Fibroblast of the conjunctiva (primary cell): Measurements from ENCODE around the gene SMARCA2.
A peak's percentile ranks its signal among the peaks of the same experiment; 100 is the strongest.

ENCODE experiments used
- DNase-seq: peaks from one replicate; pipeline ENCODE4 v3.0.0-alpha.2; 2010; ENCODE audit warnings: low read depth

Gene SMARCA2

DNA sequence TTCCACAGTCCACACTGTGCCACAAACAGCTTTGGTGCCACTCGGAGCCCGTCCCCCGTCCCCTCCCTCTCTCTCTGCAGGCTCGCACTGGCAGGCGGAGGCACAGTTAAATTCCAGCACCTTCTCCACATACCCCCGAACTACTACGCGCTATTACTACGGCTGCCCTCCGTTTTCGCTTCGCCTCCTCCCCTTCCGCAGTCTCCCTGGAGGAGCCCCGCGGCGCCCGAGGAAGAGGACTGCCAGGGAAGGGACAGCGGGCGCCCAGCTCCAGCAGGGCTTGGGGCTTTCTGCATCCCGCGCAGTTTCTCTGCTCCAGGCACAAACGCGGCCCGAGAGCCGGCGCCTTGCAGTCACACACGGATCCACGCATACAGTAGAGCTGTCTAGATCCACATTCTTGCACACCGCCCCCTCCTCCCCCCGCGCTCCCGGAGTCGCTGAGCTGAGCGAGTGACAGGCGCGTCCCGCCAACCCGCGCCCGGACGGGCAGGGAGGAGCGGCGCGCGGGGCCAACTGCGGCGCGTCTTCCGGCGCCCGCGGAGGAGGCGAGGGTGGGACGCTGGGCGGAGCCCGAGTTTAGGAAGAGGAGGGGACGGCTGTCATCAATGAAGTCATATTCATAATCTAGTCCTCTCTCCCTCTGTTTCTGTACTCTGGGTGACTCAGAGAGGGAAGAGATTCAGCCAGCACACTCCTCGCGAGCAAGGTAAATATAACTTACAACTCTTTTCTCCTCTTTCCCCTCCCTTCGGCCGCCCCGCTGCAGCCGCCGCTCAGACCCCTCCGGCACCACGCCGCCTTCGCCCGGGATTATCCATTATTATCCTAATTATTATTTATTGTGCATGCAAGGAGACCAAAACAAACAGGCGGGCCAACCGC, at the start of gene SMARCA2:
SMARCA2 (plus strand) TSS at position 652 of the 885 bp plus-strand sequence. CDS start 13,676 bp downstream, outside the sequence.
- peak; percentile 93 for DNase-seq

DNA sequence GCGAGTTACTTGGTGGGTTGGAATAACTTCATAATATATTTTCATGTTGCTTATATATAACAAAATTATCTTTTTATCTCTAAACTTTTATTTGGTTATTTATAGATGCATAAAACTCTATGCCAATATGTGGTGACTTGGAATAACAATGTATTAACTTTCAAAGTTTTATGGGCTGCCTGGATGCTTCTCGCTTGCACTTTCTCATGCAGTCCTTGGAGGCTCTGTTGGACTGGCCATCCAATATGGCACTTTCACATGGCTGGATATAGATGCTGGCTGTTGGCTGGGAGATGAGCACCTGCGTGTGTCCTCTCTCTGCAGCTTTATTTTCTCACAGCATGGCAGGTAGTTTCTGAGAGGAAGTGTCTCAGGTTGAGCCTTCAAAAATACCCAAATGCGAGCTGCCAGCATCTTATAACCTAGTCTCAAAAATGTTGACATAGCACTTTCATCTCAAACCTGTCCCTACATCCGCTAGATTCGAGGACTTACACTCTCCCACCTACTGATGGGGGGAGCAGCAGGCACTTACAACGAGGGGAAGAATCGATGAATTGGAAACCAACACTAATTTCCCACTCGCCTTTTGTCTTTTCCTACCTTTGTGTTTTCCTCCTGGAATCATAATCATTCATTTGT, 48.3 kb upstream of the SMARCA2 start:
- no peak for DNase-seq

DNA sequence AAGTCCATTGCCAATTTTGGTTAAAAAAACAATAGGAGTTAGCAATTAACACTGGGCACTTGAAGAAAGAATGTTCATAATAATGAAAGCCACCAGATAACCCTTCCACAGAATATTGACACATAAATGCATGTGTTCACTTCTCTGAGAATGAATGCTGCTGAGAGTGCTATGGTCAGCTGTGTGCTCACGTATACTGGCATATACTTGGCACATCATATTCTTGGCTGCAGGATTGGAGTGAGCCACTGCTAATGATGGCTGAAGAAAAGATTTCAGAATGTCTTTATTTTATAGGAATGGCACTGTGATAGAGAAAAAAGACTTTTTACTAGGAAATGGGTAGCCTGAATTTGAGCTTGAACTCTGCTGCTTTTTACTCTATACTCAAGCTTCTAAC, 46.0 kb upstream of the SMARCA2 start:
- DNase-seq, result no peak

DNA sequence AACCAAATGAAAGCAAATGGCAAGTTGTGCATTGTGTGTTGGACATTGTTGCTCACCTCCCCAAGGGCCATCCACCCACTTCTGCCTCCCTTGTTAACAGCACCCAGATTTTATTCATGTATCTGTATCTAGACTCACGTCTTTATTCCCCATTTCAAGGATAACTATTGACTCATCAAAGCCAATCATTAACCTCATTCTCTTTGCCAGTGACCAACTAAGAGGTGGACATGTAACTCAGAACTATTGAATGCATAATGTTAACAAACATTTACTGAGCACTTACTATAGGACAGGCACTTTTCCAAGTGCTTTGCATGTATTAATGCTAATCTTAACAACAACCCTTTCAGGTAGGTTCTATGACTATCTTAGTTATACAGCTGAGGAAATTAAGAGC, 45.2 kb upstream of the SMARCA2 start:
- DNase-seq, result no peak

DNA sequence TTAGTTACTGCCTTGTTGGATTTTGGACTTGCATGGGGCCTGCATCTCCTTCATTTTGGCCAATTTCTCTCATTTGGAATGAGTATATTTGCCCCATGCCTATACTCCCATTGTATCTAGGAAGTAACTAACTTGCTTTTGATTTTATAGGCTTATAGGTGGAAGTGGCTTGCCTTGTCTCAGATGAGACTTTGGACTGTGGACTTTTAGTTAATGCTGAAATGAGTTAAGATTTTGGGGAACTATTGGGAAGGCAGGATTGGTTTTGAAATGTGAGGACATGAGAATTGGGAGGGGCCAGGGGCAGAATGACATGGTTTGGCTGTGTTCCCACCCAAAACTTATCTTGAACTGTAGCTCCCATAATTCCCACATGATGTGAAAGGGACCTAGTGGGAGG, 42.5 kb upstream of the SMARCA2 start:
- DNase-seq, result no peak

DNA sequence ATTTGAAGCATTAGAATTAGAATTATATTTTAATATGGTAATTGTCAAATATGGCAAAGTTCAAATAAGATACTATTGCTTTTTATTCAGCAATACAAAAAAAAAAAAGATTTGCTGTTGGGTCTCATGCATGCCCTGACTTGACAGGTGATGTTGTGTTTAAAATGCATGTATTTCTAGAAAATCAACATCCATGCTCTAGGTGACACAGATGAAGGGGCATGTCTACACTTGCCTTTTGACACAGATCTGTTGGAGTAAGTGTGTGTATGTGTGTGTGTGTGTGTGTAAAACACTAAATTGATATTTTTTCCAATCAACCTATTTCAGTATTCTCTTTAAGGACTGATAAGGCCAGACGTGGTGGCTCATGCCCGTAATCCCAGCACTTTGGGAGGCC, 38.1 kb upstream of the SMARCA2 start:
- DNase-seq, result no peak

DNA sequence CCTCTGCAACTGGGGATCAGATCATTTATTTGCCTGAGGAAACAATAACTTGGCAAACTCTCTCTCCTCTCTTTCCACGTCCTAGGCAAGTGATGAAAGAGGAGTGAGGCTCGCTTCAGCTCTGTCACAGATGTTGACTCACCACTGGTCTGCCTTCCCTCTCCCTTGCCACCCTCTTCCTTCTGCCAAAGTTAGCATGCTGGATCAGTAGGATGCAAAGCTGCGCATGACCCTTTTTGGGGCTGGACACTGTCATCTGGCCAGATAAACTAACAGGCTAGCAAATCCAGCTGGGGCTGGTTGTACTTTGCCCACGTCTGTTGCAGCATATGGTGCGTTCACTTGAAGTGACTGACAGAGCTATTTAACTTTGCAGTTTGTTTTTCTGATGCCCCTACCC, 36.2 kb upstream of the SMARCA2 start:
- peak; percentile 72 for DNase-seq

DNA sequence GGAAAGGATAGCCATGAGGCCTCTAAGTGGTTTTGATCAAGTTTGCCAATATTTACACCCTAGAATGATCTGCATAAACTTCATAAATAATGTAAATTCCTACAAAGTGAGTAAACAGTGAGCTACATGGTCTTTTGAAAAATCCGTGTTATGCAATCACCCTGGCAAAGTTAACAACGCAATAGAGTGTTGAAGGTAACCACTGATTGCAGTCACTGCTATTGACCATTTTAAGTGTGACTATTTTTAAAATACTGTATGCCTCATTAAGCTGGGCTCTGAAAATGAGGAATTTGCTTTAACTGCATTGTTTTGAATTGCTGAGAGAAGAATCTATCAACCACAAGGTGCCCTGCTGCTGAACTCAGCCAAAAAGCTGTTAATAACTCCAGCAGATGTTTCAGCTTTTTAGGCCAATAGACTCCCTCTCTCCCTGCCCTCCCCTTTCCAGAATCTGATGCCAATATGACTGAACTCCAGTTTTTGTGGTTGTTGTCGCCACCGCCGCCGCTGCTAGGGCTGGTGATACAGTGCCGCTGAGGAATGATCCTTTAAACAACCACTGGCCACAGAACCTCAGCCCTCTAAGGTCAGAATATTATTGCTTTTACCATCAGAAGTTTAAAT, 35.3 kb upstream of the SMARCA2 start:
- peak; percentile 43 for DNase-seq

DNA sequence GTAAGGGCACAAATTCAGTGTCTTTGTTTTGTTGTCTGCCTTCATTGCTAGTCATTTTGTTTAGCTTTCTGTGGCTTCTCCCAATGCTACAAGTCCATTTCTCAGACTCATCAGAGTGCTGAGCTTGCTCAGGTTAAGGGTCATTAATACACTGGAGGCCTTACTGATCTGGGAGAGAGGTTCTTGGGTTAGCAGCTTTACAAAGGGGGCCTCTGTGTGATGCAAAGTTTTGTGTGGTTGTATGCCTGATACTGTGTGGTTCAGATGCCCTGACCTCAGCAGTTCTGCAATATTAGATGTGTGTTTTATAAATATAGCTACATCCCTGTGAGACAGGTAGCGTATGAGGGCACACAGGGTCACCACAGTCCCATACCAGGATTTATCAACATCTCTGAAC, 34.8 kb upstream of the SMARCA2 start:
- no peak for DNase-seq

DNA sequence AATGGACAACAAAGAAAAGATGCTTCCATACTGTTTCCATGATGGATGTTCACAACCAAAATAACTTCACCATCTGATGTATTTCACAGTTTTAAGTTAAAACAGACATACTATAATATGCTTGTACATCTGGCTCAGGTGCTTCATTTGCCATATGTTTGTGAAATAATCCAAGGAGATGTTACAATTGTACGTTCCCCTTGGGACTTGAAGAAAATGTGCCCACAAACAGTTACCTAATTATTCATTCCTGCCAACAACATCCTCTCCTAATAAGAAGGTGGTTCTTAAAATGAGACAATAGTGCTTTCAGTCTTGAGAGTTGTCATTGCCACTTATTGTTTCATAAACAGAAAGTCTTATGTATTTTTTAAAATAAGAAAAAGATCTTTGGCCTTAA, 33.1 kb upstream of the SMARCA2 start:
- DNase-seq, result no peak

DNA sequence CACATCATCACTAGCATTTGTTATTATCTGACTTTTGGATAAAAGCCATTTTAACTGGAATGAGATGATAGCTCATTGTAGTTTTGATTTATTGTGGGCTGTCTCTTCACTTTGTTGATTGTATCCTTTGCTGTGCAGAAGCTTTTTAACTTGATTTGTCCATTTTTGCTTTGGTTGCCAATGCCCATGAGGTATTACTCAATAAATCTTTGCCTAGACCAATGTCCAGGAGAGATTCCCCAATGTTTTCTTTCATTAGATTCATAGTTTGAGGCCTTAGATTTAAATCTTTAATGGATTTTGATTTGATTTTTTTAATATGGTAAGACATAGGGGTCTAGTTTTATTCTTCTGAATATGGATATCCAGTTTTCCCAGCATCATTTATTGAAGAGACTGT, 28.8 kb upstream of the SMARCA2 start:
- DNase-seq, result no peak

DNA sequence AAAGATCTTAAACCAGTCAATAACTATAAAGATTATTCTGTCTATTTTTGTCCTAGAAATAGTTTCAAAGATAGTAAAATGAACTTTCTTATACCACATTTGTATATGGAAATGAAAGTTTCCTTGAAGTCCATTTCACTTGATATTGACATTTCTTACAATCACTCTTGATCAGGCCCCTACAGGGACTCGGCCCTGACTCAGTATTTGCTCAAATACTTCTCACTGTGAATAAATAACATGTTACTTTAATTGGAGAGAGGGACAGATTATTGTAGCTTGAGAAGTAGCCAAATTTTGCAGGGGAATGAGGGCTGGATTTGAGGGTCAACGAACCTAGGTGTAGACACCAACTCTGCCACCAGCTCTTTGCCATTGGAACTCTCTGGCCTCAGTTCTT, 25.6 kb upstream of the SMARCA2 start:
- no peak for DNase-seq

DNA sequence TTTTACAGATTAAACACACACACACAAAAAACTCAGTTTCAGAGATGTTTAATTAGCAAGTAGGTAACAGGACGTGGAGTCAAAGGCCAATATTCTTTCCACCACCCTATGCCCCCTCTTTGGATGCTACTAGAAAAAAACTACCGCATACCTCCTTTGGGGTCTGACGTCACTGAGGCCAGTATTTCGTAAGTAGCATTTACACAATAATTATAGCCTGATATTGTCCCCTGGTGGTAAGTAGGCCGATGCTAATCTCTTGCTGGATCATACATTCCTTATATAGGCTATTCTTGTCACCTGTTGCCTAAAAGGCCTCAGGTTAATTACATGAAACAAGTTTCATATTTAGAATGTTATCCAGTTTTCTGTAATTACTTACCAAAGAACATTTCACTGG, 21.0 kb upstream of the SMARCA2 start:
- no peak for DNase-seq

DNA sequence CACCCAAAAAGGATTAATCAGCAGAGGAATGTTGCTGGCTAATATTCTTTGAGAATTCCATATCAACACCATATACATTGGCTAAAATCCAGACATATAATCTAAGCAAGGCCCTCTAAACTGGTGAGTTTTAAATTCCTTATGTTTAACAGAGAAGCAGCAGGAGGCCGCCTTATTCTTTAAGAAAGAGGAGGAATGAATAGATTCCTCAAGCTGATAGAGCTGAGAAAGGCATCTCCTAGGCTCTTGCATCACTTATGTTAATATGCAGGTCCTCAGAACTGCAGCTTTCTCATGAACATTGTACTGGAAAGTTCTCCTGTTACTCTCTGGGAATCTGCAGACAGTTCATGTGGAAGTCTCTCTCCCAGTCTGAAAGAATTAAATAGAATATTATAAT, 20.1 kb upstream of the SMARCA2 start:
- no peak for DNase-seq

DNA sequence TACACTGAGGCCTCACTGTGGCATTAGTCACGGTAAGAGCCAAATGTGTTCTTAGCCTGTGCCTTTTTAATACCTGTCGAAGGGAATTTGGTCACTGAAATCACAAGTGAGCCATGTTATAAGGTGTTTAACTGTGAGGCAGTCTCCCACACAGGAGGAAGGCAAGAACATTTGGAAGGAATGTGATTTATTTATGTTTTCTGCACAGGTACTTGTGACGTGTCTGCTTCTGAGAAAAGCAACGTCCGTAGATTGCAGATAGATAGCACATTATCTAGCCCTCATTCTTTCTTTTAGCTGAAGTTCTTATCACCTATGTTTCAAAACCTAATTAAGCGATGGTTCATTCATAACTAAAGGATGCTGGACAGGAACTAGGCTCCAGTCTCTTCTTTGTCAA, 19.0 kb upstream of the SMARCA2 start:
- DNase-seq, result no peak

DNA sequence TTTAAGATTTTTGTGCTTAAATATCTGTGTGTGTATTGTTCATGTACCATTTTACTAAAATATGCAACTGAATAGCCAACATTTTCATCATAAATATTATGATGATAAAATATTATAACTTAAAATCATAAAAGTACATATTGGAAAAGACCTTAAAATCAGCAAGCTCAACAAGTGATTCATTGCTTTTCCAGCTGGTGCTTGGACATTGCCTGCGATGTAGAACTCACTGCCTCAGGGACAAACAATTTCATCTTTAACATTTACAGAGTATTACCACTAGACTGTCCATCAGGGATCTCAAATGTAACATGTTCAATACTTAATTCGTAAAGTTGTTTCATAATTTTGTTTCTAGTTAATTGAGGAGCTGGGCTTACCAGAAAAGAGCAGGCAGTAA, 17.5 kb upstream of the SMARCA2 start:
- no peak for DNase-seq

DNA sequence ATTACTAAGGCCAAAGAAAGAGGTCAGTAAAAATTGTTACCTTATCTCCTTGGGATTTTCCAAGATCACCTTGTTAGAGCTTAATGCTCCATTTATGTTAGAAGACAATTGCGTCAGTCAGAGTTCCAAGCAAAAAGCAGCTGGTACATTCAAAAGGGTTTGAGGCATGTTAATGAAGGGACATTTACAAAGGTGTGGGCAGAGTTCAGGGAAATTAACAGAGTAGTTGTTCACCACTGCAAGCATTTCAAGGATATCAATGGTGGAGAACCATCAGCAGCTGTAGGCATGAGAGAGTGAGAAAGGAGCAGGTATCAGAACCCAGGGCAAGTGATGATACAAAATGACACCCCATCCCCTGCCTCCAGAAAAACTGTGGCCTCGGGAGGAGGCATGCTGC, 17.0 kb upstream of the SMARCA2 start:
- DNase-seq, result no peak

DNA sequence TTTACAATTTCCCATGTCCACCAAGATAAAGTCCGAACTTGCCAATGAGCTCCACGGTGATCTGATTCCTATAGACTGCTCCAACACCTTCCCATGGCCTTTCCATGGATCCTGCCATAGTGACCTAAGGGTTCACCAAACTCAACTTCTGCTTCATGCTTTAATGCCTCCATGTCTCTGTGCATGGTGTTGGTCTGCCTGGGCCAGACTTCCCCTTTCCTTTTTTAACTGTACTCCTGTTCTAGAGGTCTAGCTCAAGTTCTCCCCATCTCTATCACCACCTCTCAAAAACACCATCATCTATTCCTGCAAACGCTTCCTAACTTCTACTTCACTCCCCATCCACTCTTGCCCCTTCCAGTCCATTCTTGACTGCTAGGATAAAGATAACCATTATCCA, 14.8 kb upstream of the SMARCA2 start:
- DNase-seq, result no peak

DNA sequence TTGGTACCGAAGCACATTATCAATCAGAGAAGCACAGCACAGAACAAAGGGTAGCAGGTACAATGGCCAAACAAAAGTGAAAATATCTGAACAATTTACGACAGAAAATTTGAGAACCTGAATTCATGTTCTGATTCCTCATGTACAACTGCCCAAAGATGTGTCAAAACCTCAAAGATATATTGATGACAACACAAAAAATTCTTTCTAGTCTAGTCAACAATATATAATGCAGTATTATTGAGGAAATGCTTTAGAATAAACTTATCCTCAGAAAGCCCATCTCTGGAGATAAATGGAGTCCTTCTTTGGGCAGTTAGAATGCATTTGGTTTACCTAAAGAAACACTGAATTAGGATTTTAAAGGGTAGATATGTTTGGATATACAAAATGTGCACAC, 6.8 kb upstream of the SMARCA2 start:
- DNase-seq, result no peak

DNA sequence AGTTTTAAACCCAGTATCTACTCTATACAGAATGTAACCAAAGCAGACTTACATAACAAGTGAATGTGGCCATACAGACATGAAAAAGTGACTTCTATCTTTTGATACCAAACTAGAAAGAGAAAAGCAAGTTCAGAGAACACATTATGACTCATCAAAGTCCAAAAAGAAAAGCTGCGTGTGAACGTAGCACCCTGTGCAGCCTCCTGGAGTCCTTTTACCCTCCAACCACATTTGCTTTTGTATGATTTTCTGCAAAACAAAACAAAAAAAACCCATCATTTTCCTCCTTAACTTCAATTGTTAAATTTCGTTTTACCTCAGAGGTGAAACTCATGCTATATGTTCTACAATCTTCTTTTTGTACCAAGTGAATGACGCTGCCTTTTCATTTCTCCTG, 2.8 kb upstream of the SMARCA2 start:
- no peak for DNase-seq

DNA sequence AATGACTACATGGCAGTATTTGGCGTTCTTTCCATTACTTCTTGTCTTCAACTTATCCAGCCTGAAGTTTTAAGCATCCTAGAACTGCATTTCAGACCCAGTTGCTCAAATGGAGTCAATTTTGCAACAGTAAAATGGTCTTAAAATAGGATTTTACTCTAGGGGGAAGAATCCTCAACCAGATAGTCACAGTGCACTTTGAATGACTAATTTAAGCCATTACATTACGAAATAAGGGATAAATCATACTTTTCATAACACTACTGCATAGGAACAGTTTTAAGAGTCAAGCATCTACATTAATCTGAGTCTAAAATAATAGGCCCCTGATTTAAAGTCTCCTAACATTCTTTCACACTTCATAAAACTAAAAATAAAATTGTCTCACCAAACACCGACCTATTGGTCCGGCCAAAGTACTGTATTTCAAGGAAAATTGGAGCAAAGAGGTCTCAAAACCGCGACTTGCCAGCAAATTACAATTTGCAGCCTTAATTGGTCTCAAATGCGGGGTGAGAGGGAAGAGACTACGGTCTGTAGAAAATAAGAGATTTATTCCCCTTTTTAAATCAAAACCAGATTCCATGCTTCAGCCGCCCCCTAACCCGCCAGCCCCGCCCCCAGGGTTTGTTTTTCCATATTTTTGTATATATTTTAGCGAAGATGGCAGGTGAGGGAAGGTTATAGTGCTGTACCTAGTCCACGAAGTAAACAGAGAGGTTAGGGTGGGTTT, 1.2 kb upstream of the SMARCA2 start:
- no peak for DNase-seq

DNA sequence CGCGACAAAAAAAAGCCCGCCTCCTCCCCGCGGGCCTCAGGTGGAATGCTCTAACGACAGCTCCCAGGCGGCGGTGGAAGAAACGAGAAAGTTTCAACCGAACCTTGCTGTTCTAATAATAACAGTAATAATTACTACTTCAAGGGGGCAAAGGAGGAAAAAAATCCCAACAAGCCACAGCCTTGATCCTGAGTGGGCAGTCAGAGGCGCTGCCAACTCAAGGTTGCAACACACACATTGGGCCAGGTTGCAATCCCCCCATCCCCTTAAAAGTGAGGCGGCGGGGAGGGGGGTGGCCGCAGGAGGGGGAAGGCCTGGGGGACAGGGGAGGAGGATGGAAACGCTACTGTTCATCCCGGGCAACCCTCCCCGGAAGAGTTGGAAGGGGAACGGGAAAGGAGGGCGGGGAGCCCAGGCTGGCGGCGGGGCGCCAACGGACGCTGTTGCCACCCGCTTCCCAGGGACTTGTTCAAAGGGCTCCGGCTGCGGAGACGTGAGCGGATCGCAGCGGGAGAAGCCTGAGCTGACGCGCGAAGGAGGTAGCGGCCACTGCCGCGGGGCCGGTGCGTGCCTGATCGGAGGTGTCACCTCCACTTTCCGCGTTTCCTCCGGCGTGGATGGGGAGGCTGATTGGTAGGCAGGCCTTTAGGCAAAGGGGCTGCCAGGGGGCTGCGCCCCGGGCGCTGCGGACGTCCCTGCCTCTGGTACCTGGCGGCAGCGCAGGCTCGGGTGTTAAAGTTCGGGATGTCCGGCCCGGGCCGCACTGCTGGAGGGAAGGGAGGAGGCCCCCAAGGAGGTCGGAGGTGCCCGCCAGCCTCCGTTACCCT, 647 bp downstream of the SMARCA2 start:
- DNase-seq, result no peak
